B cell (primary cell): ENCODE measurements around the gene CCR6. TPM values are rescaled to one million over a fixed set of nuclear protein-coding genes. Genes with fewer than 3 reads are reported as not detected.

ENCODE experiments used
- ATAC-seq: fragments of 200-7000 bp; cut with Tn5 transposase; one replicate; pipeline ENCODE4 v1.10.0; 2021; ENCODE audit warnings: low read depth, mild to moderate bottlenecking, moderate number of reproducible peaks, moderate library complexity
- CTCF ChIA-PET: fragments of 350-600 bp; sonication (Branson Sonifier 250); formaldehyde crosslinking; loops from one replicate; lab custom pipeline; 2021; ENCODE audit warnings: antibody characterized with exemption, inconsistent platforms; lab: Charles Lee
- POLR2A ChIA-PET: fragments of 350-600 bp; sonication (Branson Sonifier 250); formaldehyde crosslinking; loops from one replicate; lab custom pipeline; 2021; ENCODE audit warnings: antibody characterized with exemption; lab: Charles Lee
- DNase-seq: peaks from one replicate; pipeline ENCODE4 v3.0.0; 2013
- H2AFZ ChIP-seq: 2 replicates; pipeline ENCODE4 v1.6.1; 2012; ENCODE audit warnings: mild to moderate bottlenecking, low read depth, low read length; ENCODE audit not compliant: insufficient read depth, poor library complexity, severe bottlenecking
- H3K27ac ChIP-seq, 2 donors: 1 replicate in 1 of 2; 2 replicates in 1 of 2; pipeline ENCODE4 v1.5.1; 2012 to 2013; ENCODE audit warnings: low read length in 2 of 2, mild to moderate bottlenecking in 2 of 2, moderate library complexity in 1 of 2
- H3K27me3 ChIP-seq, 4 experiments: fragments of 200-600 bp in 1 of 4; sonication (generic) in 1 of 4; replicated peaks in 1 of 4; 1 replicate in 2 of 4; 2 replicates in 2 of 4; pipeline versions ENCODE4 v1.6.1 to v1.7.0; 2013 to 2016; ENCODE audit warnings: low read length in 3 of 4, mild to moderate bottlenecking in 2 of 4, mixed read lengths in 1 of 4, moderate library complexity in 1 of 4; ENCODE audit not compliant: insufficient read depth in 4 of 4, control insufficient read depth in 3 of 4; ENCODE audit errors: control extremely low read depth in 1 of 4
- H3K36me3 ChIP-seq, 2 experiments: replicated peaks in 1 of 2; 1 replicate in 1 of 2; 2 replicates in 1 of 2; pipeline versions ENCODE4 v1.6.1 to v1.7.1; 2013; ENCODE audit warnings: low read length in 1 of 2; ENCODE audit not compliant: insufficient read depth in 2 of 2, control insufficient read depth in 1 of 2; ENCODE audit errors: control extremely low read depth in 1 of 2, extremely low read depth in 1 of 2
- H3K4me1 ChIP-seq, 2 donors: fragments of 200-600 bp in 1 of 2; sonication (generic) in 1 of 2; 1 replicate in 1 of 2; 2 replicates in 1 of 2; pipeline versions ENCODE4 v1.5.1 to v1.6.1; 2013 to 2017; ENCODE audit warnings: low read length in 2 of 2; ENCODE audit not compliant: control insufficient read depth in 2 of 2, insufficient read depth in 2 of 2
- H3K4me2 ChIP-seq: replicated peaks from 2 replicates; pipeline ENCODE3; 2012; ENCODE audit warnings: mild to moderate bottlenecking, low read depth, low read length; ENCODE audit not compliant: poor library complexity, severe bottlenecking
- H3K4me3 ChIP-seq, 5 experiments: fragments of 200-600 bp in 1 of 5; sonication (generic) in 1 of 5; 1 replicate in 3 of 5; 2 replicates in 2 of 5; pipeline versions ENCODE4 v1.5.1 to v1.7.0; 2011 to 2016; ENCODE audit warnings: low read length in 4 of 5, mild to moderate bottlenecking in 4 of 5, low read depth in 2 of 5, control low read depth in 1 of 5, moderate library complexity in 1 of 5; ENCODE audit not compliant: insufficient read depth in 1 of 5; ENCODE audit errors: control extremely low read depth in 1 of 5, extremely low read depth in 1 of 5
- H3K79me2 ChIP-seq: fragments of 200-600 bp; sonication (generic); one replicate; pipeline ENCODE4 v1.6.0; 2016; ENCODE audit warnings: low read length; ENCODE audit not compliant: control insufficient read depth, insufficient read depth
- H3K9ac ChIP-seq: fragments of 200-600 bp; sonication (generic); 2 replicates; pipeline ENCODE4 v1.6.1; 2017; ENCODE audit warnings: mild to moderate bottlenecking, low read length, moderate library complexity
- H3K9me3 ChIP-seq, 3 donors: one replicate each; pipeline versions ENCODE4 v1.6.1 to v1.7.1; 2013; ENCODE audit warnings: low read length in 2 of 3; ENCODE audit not compliant: control insufficient read depth in 2 of 3, insufficient read depth in 1 of 3; ENCODE audit errors: control extremely low read depth in 1 of 3
- H4K20me1 ChIP-seq: 2 replicates; pipeline ENCODE4 v1.6.0; 2012; ENCODE audit warnings: mild to moderate bottlenecking, low read length; ENCODE audit not compliant: insufficient read depth, control insufficient read depth, poor library complexity, severe bottlenecking
- H3K27ac Mint-ChIP-seq: one replicate; pipeline ENCODE4 v1.8.0; 2021; ENCODE audit warnings: mixed read lengths
- H3K27me3 Mint-ChIP-seq: one replicate; pipeline ENCODE4 v1.8.0; 2021; ENCODE audit warnings: mixed read lengths
- H3K4me1 Mint-ChIP-seq: one replicate; pipeline ENCODE4 v1.8.0; 2021; ENCODE audit warnings: mixed read lengths
- H3K4me3 Mint-ChIP-seq: one replicate; pipeline ENCODE4 v1.8.0; 2021; ENCODE audit warnings: mixed read lengths
- H3K9me3 Mint-ChIP-seq: one replicate; pipeline ENCODE4 v1.8.0; 2022; ENCODE audit warnings: mixed read lengths; ENCODE audit not compliant: insufficient read depth
- EZH2 ChIP-seq: IDR thresholded peaks from 2 replicates; pipeline ENCODE4 v1.6.1; 2012; ENCODE audit warnings: borderline replicate concordance, low read depth, mild to moderate bottlenecking, moderate library complexity, low read length; ENCODE audit not compliant: insufficient read depth, poor library complexity, severe bottlenecking
- WGBS: methylation state at CpG from one replicate; pipeline ENCODE4 v1.1.5; 2013; ENCODE audit warnings: missing lambda C conversion rate; ENCODE audit not compliant: insufficient coverage; 5-methylcytosine and 5-hydroxymethylcytosine counted together
- intact Hi-C: fragments of 100-400 bp; cut with micrococcal nuclease; formaldehyde crosslinking; loops from one replicate; pipeline ENCODE4 v1.10.0; 2022
- polyA plus RNA-seq: library from polyadenylated mRNA; depleted of rRNA; stranded (reverse); fragments of >200 nt; gene quantifications from 2 replicates; pipeline ENCODE4 v1.2.3, GENCODE V29; 2012
- total RNA-seq, 2 donors: library from RNA; stranded (reverse); fragments of 120-200 nt in 1 of 2; gene quantifications; 1 replicate in 1 of 2; 2 replicates in 1 of 2; pipeline versions ENCODE4 v1.2.3 to v1.2.4, GENCODE V29; 2013 to 2022
- TF ChIP-seq, protein P1 (sequence below): fragments of 200-600 bp; IDR thresholded peaks from one replicate; pipeline ENCODE4 v1.8.0; 2022; ENCODE audit warnings: antibody characterized with exemption, mild to moderate bottlenecking

Gene CCR6
- total and polyA plus RNA-seq, 2 donors (not counting 1 experiment from before 2014, with no cell fraction given), result 18.2 to 30.9 TPM

DNA sequence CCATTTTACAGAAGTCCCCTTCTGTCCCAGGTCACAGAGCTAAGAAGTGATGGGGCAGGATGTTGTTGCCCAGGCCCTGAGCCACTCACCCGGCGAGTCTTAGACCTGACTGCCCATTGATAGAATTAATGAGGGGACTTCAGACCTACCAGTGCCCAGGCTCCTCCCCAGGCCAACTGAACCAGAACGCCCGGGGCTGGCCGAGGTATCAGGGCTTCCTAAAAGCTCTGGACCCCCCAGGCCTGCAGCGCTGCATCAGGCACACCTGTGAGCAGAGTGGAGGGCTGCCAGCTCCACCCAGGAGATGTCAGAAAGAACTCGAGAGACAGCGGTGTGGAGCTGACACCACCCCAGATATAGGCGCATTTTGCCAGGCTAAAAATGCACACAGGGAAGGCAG is 31.4 kb downstream of the CCR6 start:
- no peak for DNase-seq
- Histone ChIP-seq H3K9me3 (no peaks in the 10 kb centered on the region), H3K9ac (peak overlapping the region; percentile 57), H3K27ac (peak overlapping the region in 1 of 2 donors; percentile 83), H4K20me1 (no peaks in the 10 kb centered on the region), H3K4me3 (no peak overlapping the region), H3K4me2 (peak overlapping the region; percentile 49), H3K79me2 (no peaks in the 10 kb centered on the region), H3K27me3 (no peaks in the 10 kb centered on the region), H3K36me3 (no peaks in the 10 kb centered on the region), H2AFZ (no peak overlapping the region), H3K4me1 (peaks cover 44 to 55% of the 10 kb centered on the region in 2 donors)
- 76% methylated on average over 9 of the region's 9 CpGs for WGBS
- Mint-ChIP-seq H3K27ac (peak overlapping the region; percentile 89), H3K9me3 (no peaks in the 10 kb centered on the region), H3K4me1 (peaks cover 63% of the 10 kb centered on the region), H3K4me3 (peak overlapping the region; percentile 86), H3K27me3 (no peaks in the 10 kb centered on the region)
- intact Hi-C loops, result loop anchor here (10.0 kb wide), 1 partner anchor 529 kb away; the partner anchor contains the start of gene RPS6KA2
- TF ChIP-seq, protein P1, sequence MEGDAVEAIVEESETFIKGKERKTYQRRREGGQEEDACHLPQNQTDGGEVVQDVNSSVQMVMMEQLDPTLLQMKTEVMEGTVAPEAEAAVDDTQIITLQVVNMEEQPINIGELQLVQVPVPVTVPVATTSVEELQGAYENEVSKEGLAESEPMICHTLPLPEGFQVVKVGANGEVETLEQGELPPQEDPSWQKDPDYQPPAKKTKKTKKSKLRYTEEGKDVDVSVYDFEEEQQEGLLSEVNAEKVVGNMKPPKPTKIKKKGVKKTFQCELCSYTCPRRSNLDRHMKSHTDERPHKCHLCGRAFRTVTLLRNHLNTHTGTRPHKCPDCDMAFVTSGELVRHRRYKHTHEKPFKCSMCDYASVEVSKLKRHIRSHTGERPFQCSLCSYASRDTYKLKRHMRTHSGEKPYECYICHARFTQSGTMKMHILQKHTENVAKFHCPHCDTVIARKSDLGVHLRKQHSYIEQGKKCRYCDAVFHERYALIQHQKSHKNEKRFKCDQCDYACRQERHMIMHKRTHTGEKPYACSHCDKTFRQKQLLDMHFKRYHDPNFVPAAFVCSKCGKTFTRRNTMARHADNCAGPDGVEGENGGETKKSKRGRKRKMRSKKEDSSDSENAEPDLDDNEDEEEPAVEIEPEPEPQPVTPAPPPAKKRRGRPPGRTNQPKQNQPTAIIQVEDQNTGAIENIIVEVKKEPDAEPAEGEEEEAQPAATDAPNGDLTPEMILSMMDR, result no peak
- TF ChIP-seq EZH2, result no peak
- no peak for ATAC-seq
- ChIA-PET POLR2A (interaction anchor here (1.5 kb wide), 1 partner anchor 198 kb away, joined by 4 read pairs; the partner anchor contains the start of gene RNASET2), CTCF (interaction anchor here (4.7 kb wide), 1 partner anchor 13 kb away, joined by 31 read pairs; no protein-coding TSS in a partner anchor)

DNA sequence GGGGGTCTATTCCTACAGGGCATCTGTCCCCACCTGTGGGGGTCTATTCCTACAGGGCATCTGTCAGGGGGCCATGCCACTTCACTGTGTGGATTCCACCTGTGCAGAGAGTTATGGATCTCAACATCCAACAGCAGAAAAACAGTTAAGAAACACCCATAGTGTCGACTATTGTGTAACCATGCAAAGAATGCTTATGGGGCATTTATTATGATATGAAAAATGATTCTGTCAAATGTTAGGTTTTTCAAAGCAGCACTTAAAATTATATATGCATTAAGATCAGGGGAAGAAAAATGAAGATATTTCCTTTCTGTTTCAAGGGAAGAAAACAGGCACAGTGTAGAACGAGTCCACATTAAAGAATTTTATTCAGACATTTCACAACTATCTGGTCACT is 32.0 kb downstream of the CCR6 start:
- POLR2A ChIA-PET, result no interaction called here
- Mint-ChIP-seq H3K4me1 (peaks cover 63% of the 10 kb centered on the region), H3K27ac (peak overlapping the region; percentile 18), H3K9me3 (no peaks in the 10 kb centered on the region), H3K4me3 (no peak overlapping the region), H3K27me3 (no peaks in the 10 kb centered on the region)
- Histone ChIP-seq H2AFZ (no peak overlapping the region), H3K4me2 (no peak overlapping the region), H4K20me1 (no peaks in the 10 kb centered on the region), H3K4me3 (no peak overlapping the region), H3K27ac (no peak overlapping the region), H3K27me3 (no peaks in the 10 kb centered on the region), H3K36me3 (no peaks in the 10 kb centered on the region), H3K4me1 (peaks cover 44 to 55% of the 10 kb centered on the region in 2 donors), H3K79me2 (no peaks in the 10 kb centered on the region), H3K9ac (no peak overlapping the region), H3K9me3 (no peaks in the 10 kb centered on the region)
- ATAC-seq, result no peak
- CTCF ChIA-PET, result interaction anchor here (1.1 to 4.7 kb wide), 2 partner anchors 14 to 380 kb away, joined by 3 to 31 read pairs; no protein-coding TSS in a partner anchor
- no peak for TF ChIP-seq EZH2
- TF ChIP-seq, protein P1, result no peak
- intact Hi-C loops, result loop anchor here (10.0 kb wide), 1 partner anchor 530 kb away; the partner anchor contains the start of gene RPS6KA2
- no CpG with 5 or more reads among the region's 2 CpGs for WGBS
- DNase-seq, result no peak
